Breast epithelium (tissue), 4 donors: ENCODE results near the gene CCNG1. TPM values are rescaled to one million over a fixed set of nuclear protein-coding genes. Genes with fewer than 3 reads are reported as not detected.

ENCODE experiments used
- DNase-seq, 2 donors: peaks; one replicate each; pipeline ENCODE4 v3.0.0-alpha.2; 2019; ENCODE audit warnings: low spot score in 2 of 2
- H3K27ac ChIP-seq, 2 donors: fragments of 200-600 bp; sonication (generic) in 1 of 2; one replicate each; pipeline ENCODE4 v1.5.1; 2016 to 2019; ENCODE audit warnings: mild to moderate bottlenecking in 1 of 2
- H3K27me3 ChIP-seq, 2 donors: fragments of 200-600 bp; sonication (generic) in 1 of 2; one replicate each; pipeline versions ENCODE4 v1.5.1 to v1.6.0; 2017 to 2019; ENCODE audit warnings: control low read depth in 1 of 2, mild to moderate bottlenecking in 1 of 2
- H3K36me3 ChIP-seq: fragments of 200-600 bp; one replicate; pipeline ENCODE4 v1.5.1; 2019
- H3K4me1 ChIP-seq, 2 donors: fragments of 200-600 bp; sonication (generic); one replicate each; pipeline ENCODE4 v1.5.1; 2016 to 2019; ENCODE audit warnings: control low read depth in 1 of 2
- H3K4me3 ChIP-seq, 3 donors: fragments of 200-600 bp; sonication (generic); 1 replicate in 2 of 3; 2 replicates in 1 of 3; pipeline ENCODE4 v1.5.1; 2016 to 2019; ENCODE audit warnings: mild to moderate bottlenecking in 3 of 3, moderate library complexity in 2 of 3
- H3K9me3 ChIP-seq, 2 donors: fragments of 200-600 bp; sonication (generic) in 1 of 2; one replicate each; pipeline ENCODE4 v1.5.1; 2016 to 2019; ENCODE audit warnings: control low read depth in 1 of 2
- POLR2A ChIP-seq: fragments of 450-650 bp; IDR thresholded peaks from one replicate; pipeline ENCODE4 v1.6.1; 2016; ENCODE audit warnings: antibody characterized with exemption, mild to moderate bottlenecking, moderate library complexity
- POLR2AphosphoS5 ChIP-seq, 3 donors: sonication (generic); formaldehyde crosslinking; IDR thresholded peaks; one replicate each; pipeline ENCODE4 v1.6.1; 2017; ENCODE audit warnings: antibody characterized with exemption in 3 of 3
- intact Hi-C: fragments of 100-400 bp; cut with DNase I; formaldehyde crosslinking; loops from one replicate; pipeline ENCODE4 v1.15.1; 2023; ENCODE audit warnings: low total_unique reads
- total RNA-seq, 3 donors: library from RNA; depleted of rRNA; stranded (reverse); fragments of >200 nt; gene quantifications; one replicate each; pipeline ENCODE4 v1.1.0, GENCODE V29; 2016
- TF ChIP-seq, protein P1 (sequence below), 3 donors: fragments of 450-650 bp; IDR thresholded peaks; one replicate each; pipeline ENCODE4 v1.5.1; 2016 to 2017; ENCODE audit warnings: antibody characterized with exemption in 3 of 3, mild to moderate bottlenecking in 3 of 3, moderate library complexity in 3 of 3

The CCNG1 gene
- total RNA-seq, 3 donors from 2014 or later: 168 to 221 (median 178) TPM

DNA sequence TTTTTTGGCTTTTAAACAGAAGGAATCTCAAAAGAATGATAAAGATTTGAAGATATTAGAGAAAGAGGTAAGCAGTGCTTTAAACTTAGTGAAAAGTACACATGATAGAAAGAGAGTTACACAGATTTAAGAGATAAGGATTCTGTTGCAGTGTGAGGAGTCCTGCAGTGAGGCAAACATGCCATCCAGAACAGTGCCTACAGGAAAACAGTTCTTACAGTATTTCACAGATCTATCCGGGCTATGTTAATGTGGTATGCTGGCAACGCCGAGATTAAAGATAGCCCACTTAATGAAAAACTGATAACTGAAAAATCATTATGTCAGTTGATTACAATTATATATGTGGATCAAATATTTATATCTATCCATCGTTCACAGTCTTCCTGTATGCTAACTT lies 30.3 kb downstream of the CCNG1 start:
- H3K9me3 ChIP-seq: no peaks in the 10 kb centered on the region
- H3K4me3 ChIP-seq: no peak overlapping the region
- H3K36me3 ChIP-seq: no peaks in the 10 kb centered on the region
- no peak for DNase-seq
- intact Hi-C loops: loop anchor here (5.0 kb wide), 1 partner anchor 90 kb away; no protein-coding TSS in a partner anchor
- TF ChIP-seq, protein P1, sequence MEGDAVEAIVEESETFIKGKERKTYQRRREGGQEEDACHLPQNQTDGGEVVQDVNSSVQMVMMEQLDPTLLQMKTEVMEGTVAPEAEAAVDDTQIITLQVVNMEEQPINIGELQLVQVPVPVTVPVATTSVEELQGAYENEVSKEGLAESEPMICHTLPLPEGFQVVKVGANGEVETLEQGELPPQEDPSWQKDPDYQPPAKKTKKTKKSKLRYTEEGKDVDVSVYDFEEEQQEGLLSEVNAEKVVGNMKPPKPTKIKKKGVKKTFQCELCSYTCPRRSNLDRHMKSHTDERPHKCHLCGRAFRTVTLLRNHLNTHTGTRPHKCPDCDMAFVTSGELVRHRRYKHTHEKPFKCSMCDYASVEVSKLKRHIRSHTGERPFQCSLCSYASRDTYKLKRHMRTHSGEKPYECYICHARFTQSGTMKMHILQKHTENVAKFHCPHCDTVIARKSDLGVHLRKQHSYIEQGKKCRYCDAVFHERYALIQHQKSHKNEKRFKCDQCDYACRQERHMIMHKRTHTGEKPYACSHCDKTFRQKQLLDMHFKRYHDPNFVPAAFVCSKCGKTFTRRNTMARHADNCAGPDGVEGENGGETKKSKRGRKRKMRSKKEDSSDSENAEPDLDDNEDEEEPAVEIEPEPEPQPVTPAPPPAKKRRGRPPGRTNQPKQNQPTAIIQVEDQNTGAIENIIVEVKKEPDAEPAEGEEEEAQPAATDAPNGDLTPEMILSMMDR (IDR thresholded peaks at IDR 0.05): no peak
- TF ChIP-seq POLR2A (no peak), POLR2AphosphoS5 (IDR thresholded peaks at IDR 0.05) (no peak)
- no peak overlapping the region for H3K27ac ChIP-seq
- H3K4me1 ChIP-seq: no peaks in the 10 kb centered on the region
- no peaks in the 10 kb centered on the region for H3K27me3 ChIP-seq

DNA sequence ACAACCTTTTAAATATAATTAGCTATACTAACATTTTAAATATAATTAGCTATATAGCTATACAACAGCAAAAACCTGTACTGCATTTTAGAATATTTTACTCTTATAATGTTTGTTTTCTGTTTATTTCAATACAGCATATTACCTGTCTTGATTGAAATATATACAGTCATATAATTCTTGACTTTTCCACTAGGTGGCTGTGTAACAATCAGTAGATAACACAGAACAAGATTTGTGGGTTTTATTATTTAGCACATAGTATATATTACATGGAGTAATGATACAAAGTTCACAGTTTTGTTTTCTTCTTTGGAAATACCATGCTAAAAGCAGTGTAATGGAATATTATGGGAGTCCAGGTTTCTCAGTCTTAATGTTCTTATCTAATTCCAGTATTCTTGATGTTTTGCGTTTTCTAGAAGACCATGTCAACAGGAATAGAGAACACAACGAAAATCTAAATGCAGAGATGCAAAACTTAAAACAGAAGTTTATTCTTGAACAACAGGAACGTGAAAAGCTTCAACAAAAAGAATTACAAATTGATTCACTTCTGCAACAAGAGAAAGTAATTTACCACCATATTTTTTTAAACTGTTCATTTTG lies 36.3 kb downstream of the CCNG1 start:
- Histone ChIP-seq H3K27me3 (no peaks in the 10 kb centered on the region), H3K4me1 (no peaks in the 10 kb centered on the region), H3K27ac (no peak overlapping the region), H3K4me3 (no peak overlapping the region), H3K36me3 (no peaks in the 10 kb centered on the region), H3K9me3 (no peaks in the 10 kb centered on the region)
- no peak for DNase-seq
- no peak for TF ChIP-seq POLR2AphosphoS5 (IDR thresholded peaks at IDR 0.05)
- TF ChIP-seq, protein P1 (IDR thresholded peaks at IDR 0.05): peak in 1 of 3 donors; percentile 13
- intact Hi-C loops: no loop called here

DNA sequence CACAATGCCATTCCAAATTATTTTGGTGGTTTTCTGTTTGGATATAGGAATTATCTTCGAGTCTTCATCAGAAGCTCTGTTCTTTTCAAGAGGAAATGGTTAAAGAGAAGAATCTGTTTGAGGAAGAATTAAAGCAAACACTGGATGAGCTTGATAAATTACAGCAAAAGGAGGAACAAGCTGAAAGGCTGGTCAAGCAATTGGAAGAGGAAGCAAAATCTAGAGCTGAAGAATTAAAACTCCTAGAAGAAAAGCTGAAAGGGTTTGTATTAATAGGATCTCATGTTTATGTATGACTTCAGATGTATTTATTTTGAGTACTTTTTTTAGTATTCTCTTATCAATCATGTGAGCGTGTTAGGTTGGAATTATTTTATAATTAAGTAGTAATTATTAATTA lies 38.0 kb downstream of the CCNG1 start:
- TF ChIP-seq POLR2A: no peak
- TF ChIP-seq POLR2AphosphoS5 (IDR thresholded peaks at IDR 0.05): no peak
- TF ChIP-seq, protein P1 (IDR thresholded peaks at IDR 0.05): no peak
- Histone ChIP-seq H3K27ac (no peak overlapping the region), H3K36me3 (no peaks in the 10 kb centered on the region), H3K4me1 (no peaks in the 10 kb centered on the region), H3K27me3 (no peaks in the 10 kb centered on the region), H3K4me3 (no peak overlapping the region), H3K9me3 (no peaks in the 10 kb centered on the region)
- intact Hi-C loops: no loop called here
- no peak for DNase-seq

DNA sequence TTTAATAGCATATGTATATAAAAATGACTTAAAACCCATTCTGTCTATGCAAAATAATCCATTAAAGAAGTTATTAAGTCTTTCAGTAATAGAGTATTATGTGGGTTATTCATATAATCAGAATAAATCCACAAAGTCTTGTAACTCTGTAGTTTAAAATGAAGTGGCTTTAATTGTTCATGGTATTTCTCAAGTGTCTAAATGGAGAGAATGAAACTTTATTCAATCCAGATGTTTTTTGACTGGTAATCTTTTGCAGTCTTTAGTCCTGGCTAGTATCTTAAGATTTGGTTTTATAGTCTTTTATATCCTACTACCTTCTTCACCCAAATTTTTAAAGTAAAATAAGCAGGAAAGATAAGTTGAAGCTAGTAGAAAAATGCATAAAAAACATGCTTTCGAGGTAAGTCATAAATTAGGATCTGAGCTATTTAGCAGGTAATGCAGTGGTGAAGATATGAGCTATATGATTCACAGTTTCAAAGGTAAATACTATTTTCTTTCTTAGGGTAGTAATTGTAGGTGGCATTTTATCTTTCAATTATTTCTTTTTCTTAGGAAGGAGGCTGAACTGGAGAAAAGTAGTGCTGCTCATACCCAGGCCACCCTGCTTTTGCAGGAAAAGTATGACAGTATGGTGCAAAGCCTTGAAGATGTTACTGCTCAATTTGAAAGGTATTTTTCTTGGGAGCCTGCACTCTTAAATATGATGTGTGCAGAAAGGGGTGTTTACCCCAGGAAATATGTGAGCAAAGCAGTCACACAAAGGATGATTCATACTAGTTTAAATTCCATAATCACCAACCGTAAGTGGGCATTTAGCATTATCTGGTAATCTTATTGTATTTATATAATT lies 41.0 kb downstream of the CCNG1 start:
- Histone ChIP-seq H3K4me1 (no peaks in the 10 kb centered on the region), H3K36me3 (no peaks in the 10 kb centered on the region), H3K4me3 (no peak overlapping the region), H3K27ac (no peak overlapping the region), H3K9me3 (no peaks in the 10 kb centered on the region), H3K27me3 (no peaks in the 10 kb centered on the region)
- intact Hi-C loops: no loop called here
- no peak for DNase-seq
- no peak for TF ChIP-seq POLR2AphosphoS5 (IDR thresholded peaks at IDR 0.05)
- TF ChIP-seq, protein P1 (IDR thresholded peaks at IDR 0.05): no peak
- no peak for TF ChIP-seq POLR2A

DNA sequence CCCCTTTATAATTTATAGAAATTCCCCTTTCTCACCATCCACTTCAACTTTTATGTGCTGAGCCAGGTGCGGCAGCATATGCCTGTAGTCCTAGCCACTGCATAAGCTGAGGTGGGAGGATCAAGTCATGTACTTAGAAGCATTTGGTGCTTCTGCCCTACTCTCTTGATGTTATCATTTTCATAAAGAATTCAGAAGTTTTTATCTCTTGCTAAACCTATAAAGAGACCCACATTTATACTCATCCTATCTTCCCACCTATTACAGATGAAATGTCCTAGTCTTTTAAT lies 41.5 kb downstream of the CCNG1 start:
- no peak for DNase-seq
- Histone ChIP-seq H3K4me3 (no peak overlapping the region), H3K36me3 (no peaks in the 10 kb centered on the region), H3K9me3 (no peaks in the 10 kb centered on the region), H3K27ac (no peak overlapping the region), H3K4me1 (no peaks in the 10 kb centered on the region), H3K27me3 (no peaks in the 10 kb centered on the region)
- TF ChIP-seq, protein P1 (IDR thresholded peaks at IDR 0.05): no peak
- TF ChIP-seq POLR2A (no peak), POLR2AphosphoS5 (IDR thresholded peaks at IDR 0.05) (no peak)
- intact Hi-C loops: no loop called here
